ENCODE measurements around the gene CABP4.
"Not testable (repeated sequence)": the region's sequence is repeated elsewhere in the genome, so short reads cannot be mapped to it uniquely, and the experiment has no call there.

Gene CABP4

DNA sequence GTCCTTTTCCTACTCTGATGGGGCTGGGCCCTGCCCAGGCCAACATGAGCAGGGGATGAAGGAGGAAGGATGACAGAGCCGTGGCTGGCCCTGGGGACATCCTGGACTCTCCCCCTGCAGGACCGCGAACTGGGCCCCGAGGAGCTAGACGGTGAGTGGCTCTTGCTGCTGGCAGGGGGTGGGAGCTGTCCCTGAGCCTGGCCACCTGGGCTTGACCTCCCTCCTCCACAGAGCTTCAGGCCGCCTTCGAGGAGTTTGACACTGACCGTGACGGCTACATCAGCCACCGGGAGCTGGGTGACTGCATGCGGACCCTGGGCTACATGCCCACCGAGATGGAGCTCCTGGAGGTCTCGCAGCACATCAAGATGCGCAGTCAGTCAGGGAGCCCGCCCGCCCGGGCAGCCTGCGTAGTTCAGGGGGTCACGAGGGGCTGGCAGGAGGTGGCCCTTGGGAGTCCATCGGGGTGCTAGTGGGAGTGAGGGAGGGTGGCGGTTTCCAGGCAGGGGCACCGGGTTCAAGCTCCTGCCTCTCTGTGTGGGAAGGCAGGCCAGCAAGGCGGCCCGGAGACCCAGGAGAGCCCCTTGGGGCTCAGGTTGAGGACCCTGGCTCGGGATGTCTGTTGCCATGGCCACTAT, 1.0 kb downstream of the CABP4 start:
- DNase-seq, result no peak

DNA sequence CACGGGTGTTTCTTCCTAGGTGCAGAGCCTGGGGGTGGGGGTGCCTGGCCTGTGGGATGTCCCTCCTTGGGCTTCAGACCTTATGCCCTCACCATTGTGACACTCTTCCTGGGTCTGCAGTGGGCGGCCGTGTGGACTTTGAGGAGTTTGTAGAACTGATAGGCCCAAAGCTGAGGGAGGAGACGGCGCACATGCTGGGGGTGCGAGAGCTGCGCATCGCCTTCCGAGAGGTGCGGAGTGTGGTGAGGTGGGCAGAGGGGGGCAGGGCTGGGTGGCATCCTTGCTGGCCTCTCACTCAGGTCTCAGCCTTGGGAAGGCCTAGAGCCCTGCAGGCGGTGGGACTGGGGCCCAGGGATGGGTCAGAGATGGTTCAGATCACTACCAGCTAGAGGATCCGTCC, 2.3 kb downstream of the CABP4 start:
- no peak for DNase-seq

DNA sequence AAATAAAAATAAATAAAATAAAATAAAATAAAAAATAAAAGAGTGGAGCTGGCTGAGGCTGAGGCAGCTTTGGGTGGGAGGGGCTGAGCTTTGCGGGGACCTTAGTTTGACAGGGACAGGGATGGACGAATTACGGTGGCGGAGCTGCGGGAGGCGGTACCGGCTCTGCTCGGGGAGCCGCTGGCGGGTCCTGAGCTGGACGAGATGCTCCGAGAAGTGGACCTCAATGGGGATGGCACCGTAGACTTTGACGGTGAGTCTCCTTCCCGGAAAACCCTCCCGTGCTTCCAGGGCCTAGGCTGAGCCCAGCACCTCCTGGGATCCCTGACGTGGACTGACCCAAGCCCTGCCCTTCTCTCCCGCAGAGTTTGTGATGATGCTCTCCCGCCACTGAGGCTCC, 3.1 kb downstream of the CABP4 start:
- no peak for DNase-seq

DNA sequence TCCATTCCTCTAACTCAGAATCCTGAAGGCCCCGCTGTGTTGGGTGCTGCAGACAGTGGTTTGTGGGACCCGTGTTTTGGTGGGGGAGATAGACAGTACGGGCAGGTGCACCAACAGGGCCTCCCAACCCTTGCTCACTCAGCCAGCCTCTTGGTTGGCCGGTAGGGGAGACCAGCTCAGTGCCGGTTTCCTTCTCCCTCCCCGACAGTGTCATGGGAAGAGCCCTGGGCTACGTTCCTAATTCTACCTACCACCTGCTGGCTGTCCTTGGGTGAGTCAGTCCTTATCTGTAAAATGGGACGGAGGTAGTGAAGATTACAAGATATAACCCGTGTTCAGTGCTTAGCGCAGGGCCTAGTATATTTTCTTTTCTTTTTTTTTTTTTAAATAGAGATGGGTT, 8.0 kb downstream of the CABP4 start:
- no peak for DNase-seq

DNA sequence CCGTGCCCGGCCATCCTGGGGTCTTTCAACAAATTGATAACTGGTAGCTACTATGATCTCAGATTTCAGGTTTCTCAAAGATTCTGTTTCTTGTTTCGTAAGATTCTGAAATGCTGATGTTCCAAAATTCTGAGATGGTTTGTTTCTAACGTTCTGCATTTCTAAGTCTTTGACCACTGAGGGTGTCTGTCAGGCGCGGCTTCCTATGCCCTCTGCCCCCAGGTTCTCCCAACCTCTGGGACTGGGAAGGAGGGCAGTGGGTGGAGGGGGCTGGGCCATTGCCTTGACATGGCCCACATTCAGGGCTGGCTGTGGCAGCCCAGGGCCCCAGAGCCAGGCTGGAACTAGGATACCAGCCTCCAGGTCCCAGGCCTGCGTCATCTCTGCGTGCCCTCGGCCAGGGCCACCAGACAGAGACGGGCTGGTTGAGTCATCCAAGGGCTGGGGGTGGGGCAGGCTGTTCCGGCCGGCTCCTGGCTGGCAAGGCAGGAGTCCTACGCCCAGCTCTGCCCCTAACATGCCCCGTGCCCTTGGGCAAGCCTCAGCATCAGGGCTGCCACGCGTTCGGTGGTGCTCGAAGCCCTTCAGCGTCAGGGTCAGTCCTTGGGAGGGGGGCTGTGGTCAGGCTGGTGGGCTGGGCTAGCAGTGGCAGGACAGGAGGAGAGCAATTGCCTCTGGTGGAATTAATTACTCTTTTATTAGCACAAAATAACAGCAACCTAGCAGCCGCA, 8.7 kb downstream of the CABP4 start:
- no peak for DNase-seq

DNA sequence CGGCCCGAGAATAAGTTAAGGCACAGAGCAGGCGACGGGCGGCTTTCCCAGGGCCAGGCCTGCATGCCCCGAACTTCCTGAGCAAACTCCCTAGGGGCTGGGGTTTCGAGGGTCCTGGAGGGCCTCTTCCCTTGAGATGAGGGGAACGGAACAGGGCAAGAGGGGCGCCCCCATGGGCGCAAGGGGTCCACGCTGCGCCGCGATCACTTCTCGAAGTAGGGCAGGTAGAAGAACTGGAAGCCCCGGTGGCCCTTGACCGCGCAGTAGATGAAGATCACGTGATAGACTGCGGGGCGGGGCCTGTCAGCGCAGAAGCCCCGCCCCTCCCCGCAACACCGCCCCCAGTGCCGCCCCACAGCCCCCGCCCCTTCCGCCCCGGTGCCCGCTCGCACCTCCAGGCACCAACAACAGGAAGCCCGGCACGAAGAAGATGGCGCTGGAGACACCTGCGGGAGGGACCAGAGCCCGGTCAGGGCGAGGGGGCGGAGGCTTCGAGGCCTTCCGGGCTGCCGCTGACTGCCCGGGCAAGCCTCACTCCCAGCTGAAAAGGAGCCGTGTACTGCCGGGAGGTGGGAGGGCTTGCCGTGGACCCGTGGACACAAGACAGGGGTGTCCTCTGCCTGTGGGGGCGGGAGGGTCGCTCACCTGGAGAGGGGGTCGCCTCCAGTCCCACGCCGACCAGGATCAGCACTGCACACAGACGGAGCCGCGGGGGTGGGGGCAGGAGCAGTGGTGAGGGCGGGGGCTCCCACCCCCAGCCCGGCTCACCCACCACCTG, 9.4 kb downstream of the CABP4 start:
- DNase-seq, result peak; percentile 54

DNA sequence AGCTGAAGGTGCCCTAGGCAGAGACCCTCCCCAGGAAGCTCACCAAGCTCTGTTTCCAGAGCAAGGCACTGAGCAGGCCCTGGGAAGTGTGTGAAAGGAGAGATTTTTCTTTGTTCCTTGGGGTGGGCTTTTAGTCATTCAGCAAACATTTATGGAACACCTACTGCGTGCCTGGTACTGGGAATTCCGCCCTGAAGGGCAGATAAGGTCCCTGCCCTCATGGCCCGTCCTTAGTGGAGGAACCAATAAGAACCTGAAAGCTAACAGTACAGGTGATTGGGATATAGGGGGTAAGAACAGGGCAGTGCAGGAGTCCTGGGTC, 10.0 kb downstream of the CABP4 start:
- no peak for DNase-seq

DNA sequence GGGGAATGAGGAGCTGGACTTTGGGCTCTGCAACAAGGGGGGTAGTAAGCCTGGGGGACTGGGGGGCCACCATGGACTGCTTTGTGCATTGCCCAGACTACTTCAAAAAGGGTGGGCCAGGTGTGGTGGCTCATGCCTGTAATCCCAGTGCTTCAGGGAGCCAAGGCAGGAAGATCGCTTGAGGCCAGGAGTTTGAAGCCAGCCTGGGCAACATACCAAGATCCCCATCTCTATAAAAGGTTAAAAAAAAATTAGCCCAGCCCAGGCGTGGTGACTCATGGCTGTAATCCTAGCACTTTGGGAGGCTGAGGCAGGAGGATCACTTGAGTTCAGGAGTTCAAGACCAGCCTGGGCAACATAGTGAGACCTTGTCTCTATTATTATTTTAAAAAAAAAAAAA, 10.4 kb downstream of the CABP4 start:
- not testable (repeated sequence) for DNase-seq

DNA sequence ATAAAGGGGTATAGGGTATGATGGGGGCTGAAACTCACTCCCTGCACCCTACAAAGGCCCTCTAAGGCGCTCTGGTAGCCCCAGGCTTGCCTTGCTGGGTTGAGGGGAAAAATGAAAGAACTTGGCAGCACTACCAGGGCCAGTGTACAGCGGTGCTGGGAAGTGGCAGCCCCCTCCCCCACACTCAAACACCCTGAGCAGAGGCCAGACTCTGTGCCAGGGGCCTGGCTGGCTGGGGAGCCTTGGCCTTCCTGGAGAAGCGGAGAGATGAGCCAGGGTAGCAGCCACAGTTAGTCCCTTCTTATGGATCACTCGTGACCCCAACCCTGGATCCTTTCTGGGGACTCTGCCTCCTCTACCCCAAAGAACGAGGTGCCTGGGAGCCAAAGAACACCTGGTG, 11.2 kb downstream of the CABP4 start:
- no peak for DNase-seq

DNA sequence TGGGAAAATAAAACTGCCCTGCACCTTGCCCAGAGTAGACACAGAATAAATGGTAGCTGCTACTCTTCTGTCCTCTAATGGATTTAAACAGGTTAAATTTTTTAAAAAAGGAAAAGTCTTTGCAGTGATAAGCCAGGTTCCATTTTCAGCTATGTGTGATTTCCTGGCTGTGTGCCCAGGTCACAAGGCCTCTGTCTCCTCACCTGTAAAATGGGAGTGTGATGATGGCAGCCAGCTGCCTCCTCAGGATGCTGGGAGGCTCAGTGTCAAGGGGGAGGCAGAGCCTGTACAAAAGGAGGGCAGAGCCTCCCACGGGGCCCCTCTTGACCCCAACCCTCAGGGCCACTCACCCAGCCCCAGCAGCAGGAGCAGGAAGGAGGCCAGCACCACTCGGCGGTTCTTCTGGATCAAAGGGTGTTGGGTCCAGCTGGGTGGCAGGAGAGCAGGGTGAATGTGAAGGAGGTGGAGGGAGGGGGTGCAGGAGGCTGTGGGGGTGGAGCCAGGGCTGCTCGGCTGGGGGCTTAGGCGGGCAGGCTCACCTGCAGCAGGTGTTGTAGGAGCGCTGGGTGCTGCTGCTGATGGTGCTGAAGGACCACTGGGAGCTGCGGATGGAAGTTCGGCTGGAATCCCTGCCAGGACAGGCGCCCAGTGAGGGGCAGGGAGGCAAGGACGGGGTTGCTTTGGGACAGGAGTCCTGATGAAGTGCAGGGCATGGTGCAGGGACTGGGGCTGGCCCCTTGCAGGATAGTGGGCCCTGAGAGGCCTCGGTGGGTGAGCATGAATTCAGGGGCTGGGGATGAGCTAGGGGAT, 12.0 kb downstream of the CABP4 start:
- no peak for DNase-seq

DNA sequence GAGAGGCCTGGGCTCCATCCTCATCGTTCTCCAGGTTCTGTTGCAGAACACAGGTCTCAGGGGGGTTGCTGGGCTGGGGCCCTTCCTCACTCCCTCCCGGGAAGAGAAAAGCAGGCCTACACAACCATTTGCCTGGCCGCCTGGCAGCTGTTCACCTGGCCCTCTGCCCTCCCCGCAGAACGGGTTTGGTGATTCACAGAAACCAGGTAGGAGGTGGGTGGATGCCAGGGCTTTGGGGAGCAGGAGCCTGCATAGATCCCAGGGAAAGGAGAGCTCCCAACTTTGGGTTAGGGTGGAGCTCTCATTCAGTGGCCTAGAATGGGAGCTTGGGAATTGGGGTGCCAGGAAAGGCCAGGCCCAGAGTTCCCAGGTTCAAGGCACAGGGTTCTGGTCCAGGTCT, 12.9 kb downstream of the CABP4 start:
- peak; percentile 19 for DNase-seq

DNA sequence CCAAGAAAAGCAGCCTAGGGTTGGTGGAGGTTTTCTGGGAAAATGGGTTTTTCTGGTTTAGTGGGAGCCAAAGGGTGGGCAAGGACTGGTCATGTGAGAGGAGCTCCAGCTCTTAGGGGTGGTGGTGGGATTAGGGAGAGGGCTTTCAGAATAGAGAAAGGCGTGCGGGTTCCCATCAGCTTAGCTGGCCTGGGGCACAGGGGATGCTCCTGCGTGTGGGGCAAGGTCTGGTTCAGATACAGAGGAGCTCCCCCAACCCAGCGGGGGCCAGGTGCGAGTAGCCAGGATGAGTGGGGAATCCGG, 13.3 kb downstream of the CABP4 start:
- DNase-seq, result no peak

DNA sequence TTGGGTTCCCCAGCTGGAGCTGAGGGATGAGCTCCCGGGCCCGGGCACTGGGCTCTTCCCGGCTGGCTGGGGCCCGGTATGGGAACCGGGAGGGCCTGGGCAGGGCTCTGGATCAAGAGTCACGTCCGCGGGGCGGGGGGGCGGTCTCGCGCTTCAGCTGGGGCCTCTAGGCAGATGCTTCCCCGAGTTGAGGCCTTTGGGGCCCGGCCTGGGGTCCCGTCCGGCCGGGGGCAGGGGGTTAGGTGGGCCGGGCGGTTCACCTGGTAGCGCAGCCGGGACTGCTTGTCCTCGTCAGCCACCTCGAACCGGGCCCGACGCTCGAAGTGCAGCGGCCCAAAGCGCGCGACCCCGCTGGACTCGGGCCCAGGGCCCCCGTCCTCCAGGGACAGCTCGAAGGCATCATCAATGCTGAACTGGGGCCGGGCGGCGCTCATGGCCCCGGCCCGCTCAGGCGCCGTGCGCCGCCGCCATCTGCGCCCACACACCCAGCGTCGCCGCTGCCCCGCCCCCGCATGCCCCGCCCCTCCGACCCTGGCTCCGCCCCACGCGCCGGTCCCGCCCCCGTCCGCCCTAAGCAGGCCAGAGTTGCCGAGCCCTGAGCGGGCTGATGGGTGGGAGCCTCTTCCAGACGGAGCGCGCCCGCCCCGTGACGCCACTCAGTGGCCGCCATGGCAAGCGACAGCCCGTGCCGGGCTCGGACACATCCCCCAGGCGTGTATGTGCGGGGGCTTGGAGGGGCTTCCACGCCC, 13.8 kb downstream of the CABP4 start, which contains the start of gene TMEM134:
TSS of gene TMEM134 (minus strand) at position 493 of the 749 bp plus-strand sequence. CDS start at position 434, 59 bp downstream.
- peak; percentile 79 for DNase-seq

DNA sequence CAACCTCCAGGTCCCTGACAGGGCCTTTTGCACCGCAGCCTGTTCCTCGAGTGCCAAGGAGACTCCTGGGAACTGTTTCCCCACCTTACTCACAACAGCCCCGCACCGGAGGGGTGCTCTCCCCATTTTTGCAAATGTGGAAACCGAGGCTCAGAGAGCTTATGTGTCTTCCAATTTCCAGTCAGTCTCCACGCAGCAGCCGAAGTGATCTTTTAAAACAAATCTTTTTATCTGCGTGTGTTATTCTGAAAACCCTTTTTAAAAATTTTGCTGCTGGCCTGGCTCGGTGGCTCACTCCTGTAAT, 14.3 kb downstream of the CABP4 start:
- DNase-seq, result no peak

DNA sequence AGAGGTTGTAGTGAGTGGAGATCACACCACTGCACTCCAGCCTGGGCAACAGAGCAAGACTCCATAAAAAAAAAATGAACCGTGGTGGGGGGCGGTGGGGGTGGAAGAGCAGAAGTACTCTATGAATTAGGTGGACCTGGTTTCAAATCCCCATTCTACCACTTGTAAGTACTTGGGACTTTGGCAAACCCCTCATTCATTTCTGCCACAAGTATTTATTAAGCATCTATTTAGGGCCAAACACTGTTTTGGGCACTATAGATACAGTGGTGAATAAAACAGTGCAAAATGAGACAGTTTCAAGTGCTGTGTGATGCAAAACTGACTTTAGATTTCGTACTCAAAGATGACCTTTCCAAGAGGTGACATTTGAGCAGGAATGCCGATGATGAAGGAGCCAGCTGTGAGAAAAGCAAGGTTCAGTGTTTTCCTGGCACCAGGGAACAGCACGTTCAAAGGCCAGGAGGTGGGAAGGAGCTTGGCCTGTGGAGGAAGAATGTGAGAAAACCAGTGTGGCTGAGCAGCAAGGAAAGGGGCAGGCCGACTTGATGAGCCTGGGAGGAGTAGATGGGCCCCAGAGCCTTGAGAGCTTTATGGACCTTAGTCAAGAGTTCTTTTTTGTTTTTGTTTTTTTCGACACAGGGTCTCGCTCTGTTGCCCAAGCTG, 15.3 kb downstream of the CABP4 start:
- DNase-seq, result no peak

DNA sequence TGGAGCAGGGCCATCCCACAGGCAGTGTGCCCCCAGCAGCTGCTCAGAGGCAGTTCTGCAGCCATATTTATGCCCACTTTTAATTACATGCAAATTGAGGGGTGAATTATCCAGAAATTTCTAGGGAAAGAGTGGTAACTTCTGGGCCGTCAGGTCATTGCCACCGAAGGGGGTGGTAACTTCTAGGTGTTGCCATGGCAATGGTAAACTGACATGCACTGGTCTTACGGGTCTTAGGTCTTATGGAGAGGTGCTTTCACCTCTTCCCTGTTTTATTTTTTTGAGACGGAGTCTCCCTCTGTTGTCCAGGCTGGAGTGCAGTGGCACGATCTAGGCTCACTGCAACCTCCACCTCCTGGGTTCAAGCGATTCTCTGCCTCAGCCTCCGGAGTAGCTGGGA, 17.7 kb downstream of the CABP4 start:
- no peak for DNase-seq

DNA sequence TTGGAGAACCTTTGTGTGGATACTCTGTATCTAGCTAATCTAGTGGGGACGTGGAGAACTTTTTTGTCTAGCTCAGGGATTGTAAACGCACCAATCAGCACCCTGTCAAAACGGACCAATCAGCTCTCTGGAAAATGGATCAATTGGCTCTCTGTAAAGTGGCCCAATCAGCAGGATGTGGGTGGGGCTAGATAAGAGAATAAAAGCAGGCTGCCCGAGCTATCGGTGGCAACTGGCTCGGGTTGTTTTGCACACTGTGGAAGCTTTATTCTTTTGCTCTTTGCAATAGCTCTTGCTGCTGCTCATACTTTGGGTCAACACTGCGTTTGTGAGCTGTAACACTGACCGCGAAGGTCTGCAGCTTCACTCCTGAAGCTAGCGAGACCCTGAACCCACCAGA, 21.5 kb downstream of the CABP4 start:
- DNase-seq, result not testable (repeated sequence)

DNA sequence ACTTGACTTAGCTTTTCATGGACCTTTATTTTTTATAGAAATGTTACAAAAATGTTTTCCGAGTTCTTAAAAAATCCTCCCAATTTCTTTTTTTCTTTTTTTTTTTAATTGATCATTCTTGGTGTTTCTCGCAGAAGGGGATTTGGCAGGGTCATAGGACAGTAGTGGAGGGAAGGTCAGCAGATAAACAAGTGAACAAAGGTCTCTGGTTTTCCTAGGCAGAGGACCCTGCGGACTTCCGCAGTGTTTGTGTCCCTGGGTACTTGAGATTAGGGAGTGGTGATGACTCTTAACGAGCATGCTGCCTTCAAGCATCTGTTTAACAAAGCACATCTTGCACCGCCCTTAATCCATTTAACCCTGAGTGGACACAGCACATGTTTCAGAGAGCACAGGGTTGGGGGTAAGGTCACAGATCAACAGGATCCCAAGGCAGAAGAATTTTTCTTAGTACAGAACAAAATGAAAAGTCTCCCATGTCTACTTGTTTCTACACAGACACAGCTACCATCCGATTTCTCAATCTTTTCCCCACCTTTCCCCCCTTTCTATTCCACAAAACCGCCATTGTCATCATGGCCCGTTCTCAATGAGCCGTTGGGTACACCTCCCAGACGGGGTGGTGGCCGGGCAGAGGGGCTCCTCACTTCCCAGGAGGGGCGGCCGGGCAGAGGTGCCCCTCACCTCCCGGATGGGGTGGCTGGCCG, 22.3 kb downstream of the CABP4 start:
- not testable (repeated sequence) for DNase-seq

DNA sequence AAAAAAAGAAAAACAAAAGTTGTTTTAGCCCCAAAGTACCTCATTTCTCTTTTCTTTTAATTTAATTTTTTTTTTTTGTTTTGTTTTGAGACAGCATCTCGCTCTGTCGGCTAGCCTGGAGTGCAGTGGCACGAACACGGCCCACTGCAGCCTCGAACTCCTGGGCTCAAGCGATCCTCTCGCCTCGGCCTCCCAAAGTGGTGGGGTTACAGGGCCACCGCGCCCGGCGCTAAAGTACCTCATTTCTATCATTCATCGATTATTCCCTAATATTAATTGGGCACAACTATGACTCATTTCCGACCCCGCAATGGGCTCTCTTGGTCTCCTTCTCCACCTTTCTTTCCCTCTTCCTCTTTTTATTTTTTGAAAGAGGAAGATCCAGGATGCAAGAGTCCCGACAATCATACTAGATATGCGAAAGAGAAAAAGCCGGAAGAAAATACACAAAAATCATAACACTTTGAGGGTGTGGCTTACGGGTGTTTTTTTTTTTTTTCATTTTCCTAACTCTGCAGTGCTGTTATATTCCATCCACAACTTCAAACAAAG, 27.2 kb downstream of the CABP4 start:
- no peak for DNase-seq

DNA sequence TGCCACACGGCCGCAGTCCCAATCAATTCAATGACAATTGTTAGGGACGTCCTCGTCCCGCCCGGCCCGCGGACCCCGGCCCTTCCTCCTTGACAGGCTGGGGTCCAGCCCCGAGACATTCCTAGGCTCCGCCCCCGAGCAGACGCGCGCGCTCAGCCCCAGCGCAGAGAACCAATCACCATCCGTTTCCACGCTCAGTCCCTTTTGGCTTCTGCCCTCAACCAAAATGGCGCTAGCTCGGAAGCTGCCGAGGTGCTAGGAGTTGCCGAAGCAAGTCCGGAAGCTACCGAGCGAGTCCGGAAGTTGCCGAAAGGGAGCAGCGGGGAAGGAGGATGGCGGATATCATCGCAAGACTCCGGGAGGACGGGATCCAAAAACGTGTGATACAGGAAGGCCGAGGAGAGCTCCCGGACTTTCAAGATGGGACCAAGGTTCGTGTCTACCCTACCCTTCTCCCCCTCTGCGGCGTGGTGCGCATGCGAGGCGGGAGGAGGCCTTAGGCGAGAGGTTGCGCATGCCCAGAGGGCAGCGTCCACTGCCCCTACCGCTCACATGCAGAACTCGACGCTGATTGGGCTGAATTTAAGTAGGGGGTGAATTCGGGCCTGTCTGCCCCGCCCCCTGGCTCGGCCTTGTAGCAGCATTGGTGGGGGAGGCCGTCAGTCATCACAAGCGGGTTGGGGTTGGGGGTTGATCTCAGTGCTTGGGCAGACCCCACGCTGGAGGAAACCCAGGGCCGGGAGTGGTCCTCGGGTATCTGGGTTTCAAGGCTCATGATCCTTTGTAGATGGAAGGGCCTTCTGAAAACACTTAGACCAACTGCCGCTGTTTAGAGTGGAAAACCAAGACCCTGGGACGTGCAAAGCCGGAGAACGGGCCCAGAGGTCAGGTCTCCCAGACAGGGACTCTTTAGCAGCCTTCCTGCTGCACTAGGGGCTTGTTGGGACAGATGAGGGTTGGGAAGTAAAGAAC, 28.0 kb downstream of the CABP4 start, which contains the start of gene AIP:
TSS of gene AIP (plus strand) at position 200 of the 972 bp plus-strand sequence. CDS start at position 333, 133 bp downstream.
- DNase-seq, result peak; percentile 95
